ENCODE measurements around the gene FARS2.

DNA sequence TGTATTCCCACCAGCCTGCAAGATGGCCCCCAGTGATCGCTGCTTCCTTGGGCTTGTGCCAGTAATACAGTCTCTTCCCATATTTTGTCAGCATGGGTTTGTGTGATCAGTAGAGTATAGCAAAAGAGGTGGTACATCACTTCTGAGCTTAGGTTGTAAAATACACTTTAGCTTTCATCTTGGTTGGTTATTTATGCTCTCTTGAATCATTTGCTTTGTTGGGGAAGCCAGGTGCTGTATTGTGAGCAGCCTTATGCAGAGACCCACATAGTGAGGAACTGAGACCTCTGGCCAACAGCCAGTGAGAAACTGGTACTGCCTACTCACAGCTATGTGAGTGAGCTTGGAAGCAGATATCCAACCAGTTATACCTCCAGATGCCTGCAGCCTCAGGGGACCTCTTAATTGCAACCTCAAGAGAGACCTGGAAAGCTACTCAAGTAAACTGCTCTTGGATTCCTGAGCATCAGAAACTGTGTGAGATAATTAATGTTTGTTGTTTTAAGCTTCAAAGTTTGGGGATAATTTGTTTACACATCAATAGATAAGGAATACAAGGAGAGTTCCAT lies 229.3 kb downstream of the FARS2 start:
- TF ChIP-seq TRIM28 (IDR thresholded peaks at IDR 0.05; ENCODE audit: borderline replicate concordance, low read length): no peak
- TF ChIP-seq, protein P1, sequence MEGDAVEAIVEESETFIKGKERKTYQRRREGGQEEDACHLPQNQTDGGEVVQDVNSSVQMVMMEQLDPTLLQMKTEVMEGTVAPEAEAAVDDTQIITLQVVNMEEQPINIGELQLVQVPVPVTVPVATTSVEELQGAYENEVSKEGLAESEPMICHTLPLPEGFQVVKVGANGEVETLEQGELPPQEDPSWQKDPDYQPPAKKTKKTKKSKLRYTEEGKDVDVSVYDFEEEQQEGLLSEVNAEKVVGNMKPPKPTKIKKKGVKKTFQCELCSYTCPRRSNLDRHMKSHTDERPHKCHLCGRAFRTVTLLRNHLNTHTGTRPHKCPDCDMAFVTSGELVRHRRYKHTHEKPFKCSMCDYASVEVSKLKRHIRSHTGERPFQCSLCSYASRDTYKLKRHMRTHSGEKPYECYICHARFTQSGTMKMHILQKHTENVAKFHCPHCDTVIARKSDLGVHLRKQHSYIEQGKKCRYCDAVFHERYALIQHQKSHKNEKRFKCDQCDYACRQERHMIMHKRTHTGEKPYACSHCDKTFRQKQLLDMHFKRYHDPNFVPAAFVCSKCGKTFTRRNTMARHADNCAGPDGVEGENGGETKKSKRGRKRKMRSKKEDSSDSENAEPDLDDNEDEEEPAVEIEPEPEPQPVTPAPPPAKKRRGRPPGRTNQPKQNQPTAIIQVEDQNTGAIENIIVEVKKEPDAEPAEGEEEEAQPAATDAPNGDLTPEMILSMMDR (tag by site-specific recombination; IDR thresholded peaks at IDR 0.05): no peak
- no peak for TF ChIP-seq ZBTB20 (tag by site-specific recombination; IDR thresholded peaks at IDR 0.05)
